Stomach (tissue), 4 donors: Measurements from ENCODE around the gene DTX3L.
"Not testable (repeated sequence)": the region's sequence is repeated elsewhere in the genome, so short reads cannot be mapped to it uniquely, and the experiment has no call there.

ENCODE experiments used
- CTCF ChIP-seq, 7 experiments: fragments of 450-650 bp in 4 of 7; fragments of 200-600 bp in 3 of 7; sonication (generic) in 3 of 7; IDR thresholded peaks; one replicate each; pipeline ENCODE4 v1.5.1; 2016 to 2019; ENCODE audit warnings: antibody characterized with exemption in 7 of 7, control low read depth in 2 of 7, mild to moderate bottlenecking in 1 of 7
- EP300 ChIP-seq: sonication (generic); formaldehyde crosslinking; IDR thresholded peaks from one replicate; pipeline ENCODE4 v1.6.1; 2017; ENCODE audit warnings: antibody characterized with exemption
- POLR2AphosphoS5 ChIP-seq, 3 donors: sonication (generic); formaldehyde crosslinking; IDR thresholded peaks; one replicate each; pipeline ENCODE4 v1.6.1; 2016; ENCODE audit warnings: antibody characterized with exemption in 3 of 3

GRCh38 chr3:122568131-122568530 is 4.0 kb downstream of the DTX3L start:
- TF ChIP-seq CTCF (IDR thresholded peaks at IDR 0.05); POLR2AphosphoS5 (IDR thresholded peaks at IDR 0.05); EP300: not testable (repeated sequence)
